ENCODE results near the gene JARID2.

The JARID2 gene

GRCh38 chr6:15361197-15361596 is 115.3 kb downstream of the JARID2 start:
- no peak for DNase-seq

DNA sequence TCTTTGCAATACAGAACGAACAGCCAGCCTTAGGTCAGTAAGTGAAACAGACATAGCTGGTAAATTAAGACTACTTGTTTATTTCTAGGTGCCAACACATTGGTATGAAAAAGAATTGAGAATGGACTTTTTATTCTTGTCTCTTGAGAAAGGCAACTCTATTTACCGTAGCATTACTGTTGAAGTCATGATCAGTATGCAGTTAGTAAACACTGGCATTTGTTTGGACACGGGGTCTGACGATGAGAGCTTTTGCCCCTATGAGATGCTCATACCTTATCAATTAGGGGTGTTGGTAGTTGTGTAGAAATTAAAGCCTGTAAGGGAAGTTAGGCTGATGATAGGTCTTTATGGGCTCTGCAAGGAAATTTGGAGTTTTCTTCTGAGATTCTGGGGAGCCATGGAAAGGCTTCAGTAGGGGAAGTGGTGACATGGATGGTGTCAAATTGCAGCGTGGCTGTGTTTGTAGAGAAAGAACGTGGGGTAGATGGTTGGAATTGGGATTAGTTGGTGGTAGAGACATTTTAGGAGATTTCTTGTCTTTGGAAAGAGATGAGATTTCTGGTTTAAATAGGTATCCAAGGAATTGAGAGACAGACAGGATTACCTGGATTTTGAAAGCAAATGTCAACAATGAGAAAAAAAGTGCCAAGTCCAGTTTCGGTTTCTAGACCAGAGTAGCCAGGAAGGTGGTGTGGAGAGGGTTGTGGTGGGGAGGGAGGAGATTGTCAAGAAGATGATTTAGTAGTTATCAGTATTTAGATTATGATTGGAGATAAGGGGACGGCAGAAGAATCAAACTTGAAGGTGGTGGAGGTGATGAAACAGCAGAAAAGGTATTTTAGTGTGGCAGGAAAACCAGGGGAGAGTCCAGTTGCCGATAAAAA is 116.6 kb downstream of the JARID2 start:
- no peak for DNase-seq

- no peak for DNase-seq
Measured at GRCh38 chr6:15363164-15363522, 117.3 kb downstream of the JARID2 start.

DNA sequence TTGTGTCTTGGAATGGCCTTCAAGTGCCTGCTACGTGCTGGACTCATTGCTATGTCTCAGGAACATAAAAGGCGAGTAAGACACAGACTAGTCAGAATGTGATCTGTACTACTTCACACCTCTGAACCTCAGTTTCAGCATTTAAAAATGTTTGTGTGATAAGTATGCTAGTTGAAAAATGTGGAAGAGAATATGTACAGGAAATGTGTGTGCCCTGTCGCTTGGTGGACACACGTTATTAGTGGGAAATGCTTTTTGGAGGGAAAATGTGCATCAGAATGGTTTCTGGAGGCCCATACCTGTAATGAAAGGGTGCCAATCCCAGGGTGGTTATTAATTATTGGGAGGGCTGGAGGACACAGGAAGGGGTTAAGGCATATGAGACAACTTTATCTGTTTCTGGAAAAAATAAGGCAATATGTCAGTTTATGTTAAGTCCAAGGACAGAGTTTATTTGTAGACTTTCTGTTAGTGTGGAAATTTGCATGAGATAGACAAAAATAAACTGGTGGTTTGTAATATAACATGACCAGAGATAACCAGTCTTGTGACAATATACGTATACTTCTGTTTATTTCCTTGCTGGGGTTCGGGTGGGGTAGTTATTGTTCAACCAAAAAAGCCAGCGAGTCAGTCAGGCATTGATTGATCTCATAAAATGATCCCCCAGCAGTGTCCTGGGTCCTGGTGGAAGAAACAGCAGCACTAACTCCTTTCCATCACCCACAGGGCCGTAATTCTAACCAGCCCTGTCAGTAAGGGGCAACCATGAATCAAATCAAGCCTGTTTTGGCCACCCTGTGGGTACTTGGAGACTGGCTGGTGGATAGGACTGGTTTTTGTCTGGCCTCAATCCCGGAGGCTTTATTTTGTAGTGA is 117.9 kb downstream of the JARID2 start:
- no peak for DNase-seq

DNA sequence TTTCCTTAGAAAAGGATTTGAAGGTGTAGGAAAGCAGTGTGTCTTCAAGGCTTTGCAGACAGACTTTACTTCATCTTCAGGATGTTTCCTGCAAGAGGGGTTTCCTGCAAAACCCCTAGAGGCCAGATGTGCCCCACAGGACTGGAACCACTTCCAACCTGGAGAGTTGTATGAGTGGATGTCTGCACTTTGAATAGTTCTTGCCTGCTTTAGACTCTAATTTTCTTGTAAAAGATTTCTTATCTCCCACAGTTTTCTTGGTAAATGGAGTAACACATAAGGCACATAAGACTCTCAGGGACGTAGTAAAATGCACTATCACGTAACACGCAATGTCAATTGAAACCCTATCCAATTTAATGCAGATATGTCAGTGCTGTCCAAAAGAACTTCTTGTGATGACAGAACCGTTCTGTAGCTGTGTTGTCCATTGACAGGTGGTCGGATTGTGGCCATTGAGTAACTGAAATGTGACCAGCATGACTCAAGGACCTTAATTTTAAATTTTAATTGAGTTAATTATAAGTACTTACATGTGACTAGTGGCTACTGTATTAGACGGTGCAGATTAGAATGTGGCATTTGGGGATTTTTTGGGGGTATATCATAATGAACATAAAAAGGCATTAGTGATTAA is 118.7 kb downstream of the JARID2 start:
- DNase-seq, result no peak

- peak; percentile 37 for DNase-seq
Measured at GRCh38 chr6:15365273-15365687, 119.4 kb downstream of the JARID2 start.

DNA sequence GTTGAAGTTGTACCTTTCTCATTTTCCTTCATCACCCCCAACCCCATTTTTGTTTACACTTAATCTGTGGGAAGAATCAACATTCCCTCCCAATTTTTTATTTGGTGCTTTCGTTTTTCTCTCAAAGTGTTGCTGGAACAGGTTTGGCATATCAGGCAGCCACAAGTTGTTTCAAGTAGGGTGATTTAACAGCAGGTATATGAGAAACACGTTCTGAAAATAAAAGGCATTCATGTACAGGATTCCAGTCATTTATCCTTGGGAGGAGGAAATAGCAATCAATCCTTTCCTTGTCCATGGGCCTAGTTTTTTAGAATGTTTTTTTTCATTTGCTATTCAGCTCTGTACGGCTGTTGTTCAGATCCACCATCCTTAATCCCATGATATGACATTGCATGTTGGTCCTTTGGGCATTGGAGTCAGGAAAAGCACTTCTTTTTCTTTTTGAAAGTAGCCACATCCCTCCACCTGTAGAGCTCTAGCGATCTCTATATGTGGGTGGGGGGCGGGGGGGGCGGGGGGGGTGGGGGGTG is 120.2 kb downstream of the JARID2 start:
- no peak for DNase-seq

DNA sequence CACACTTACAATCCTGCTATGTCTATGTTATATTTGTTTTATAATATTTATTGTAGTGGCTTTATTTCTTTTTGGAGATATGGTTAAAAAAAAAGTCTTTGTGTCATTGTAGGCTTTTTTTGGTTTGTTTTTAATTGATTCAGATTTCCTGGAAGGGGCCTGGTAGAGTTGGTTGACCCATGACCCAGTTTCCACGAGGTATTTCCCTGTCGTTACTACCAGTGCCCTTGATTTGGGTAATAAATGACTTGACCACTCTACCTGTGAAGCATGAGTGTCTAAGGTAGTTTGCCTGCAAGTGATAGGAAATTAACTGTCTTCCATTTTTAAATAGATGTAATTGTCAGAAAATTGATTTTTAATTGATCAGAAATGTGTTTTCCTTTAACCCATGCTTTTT is 121.0 kb downstream of the JARID2 start:
- no peak for DNase-seq

- no peak for DNase-seq
Measured at GRCh38 chr6:15368186-15368585, 122.3 kb downstream of the JARID2 start.

DNA sequence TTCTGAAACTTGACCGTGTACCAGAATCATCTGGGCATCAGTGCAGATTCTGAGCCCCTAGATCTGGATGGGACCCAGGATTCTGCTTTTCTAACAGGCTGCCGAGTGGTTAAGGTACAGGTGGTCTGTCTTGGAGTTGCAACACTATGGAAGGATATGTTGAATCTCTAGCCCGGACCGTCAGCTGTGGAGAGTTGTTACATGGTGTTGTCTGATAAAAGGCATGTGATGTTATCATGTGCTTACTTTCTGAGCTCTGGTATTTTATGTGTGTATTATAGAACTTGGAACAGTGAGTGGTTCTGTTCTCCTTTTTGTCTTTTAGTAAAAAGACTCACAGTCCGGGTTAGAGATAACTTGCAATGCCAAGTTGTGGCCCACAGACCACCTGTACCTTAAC is 123.0 kb downstream of the JARID2 start:
- no peak for DNase-seq

- DNase-seq, result no peak
Measured at GRCh38 chr6:15369838-15370237, 124.0 kb downstream of the JARID2 start.

GRCh38 chr6:15370733-15371671 is 125.1 kb downstream of the JARID2 start:
- DNase-seq, result no peak

GRCh38 chr6:15372932-15373331 is 127.1 kb downstream of the JARID2 start:
- DNase-seq, result no peak

DNA sequence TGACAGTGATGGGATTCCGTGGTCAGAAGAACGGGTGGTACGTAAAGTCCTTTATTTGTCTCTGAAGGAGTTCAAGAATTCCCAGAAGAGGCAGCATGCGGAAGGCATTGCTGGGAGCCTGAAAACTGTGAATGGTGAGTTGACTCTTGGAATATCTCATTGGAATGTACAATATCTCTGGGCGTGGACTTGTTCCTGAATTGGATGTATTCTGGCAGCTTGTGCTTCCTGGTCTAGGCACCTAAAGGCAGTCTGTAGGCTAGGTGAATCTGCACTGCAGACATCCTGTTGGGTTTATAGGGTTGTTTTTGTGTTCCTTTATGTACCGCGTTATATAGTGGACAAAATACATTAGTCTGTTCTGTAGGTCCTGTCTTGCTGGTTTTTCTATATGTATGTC is 128.2 kb downstream of the JARID2 start:
- no peak for DNase-seq

- no peak for DNase-seq
Measured at GRCh38 chr6:15375018-15375417, 129.1 kb downstream of the JARID2 start.

DNA sequence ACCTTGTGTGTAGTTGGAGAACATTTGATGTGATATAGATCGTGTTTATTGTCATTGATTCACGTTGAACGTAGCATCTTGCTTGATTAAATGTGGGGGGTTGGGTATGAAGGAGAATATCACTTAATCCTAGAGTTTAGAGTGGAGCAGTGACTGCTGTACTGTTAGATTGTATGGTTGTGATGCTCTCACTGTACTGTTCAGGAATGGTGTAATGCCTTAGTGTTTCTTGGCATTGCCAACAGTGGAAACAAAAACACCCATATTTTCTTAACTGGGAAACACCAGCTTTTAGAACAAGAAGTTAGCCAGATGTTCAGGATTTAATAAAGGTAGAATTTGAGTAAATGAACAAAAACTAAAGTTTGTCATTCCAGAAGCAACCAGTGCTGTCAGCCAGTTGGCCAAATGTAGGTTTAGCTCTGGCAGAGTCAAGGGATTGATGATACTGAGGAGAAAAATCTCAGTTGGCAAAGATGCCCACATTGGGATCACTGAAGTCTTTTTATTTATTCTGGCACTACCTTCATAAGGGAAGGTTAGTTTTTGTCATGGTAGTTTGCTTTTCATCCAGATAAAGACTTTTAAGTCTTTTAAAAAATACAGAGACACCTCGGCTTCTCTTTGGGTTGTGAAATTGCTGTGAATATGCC is 129.9 kb downstream of the JARID2 start:
- DNase-seq, result no peak

GRCh38 chr6:15376900-15377487 is 131.1 kb downstream of the JARID2 start:
- DNase-seq, result no peak

DNA sequence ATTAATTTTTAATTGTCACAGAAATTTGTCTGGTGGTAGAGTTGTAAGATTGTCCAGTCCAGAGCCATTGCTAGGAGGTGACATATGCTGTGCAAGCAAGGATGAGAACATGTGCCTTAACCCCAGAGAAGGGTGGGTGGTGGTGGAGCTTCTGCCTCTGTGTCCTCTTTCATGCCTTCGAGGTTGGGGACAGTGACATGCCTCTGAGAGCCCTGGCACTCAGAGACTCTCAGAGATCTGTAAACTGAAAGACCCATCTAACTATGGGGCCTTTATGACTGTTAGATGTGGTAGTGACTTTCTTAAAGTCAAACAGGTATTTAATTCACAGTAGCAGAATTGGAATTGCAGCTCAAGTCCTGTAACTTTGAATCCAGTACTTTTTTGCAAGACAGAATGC is 132.4 kb downstream of the JARID2 start:
- DNase-seq, result no peak

- DNase-seq, result no peak
Measured at GRCh38 chr6:15378866-15379265, 133.0 kb downstream of the JARID2 start.

DNA sequence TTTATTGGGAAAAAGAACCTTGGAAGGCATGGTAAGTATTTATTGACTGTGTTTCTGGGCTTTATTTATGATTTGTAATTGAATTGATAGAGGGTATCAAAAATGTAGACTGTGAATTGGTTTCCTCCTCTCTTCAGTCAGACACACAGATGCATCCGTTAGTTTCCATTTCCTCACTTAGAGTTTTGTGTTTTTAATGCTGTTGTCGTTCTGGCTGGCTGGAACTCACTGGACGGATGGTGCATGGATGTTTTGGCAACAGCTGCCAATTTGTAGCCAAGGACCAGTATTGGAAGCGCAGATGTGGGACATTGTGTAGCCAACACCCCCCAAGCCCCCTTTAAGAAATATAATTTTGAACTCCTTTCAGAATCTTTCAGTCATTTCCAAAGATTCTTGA is 134.5 kb downstream of the JARID2 start:
- no peak for DNase-seq

DNA sequence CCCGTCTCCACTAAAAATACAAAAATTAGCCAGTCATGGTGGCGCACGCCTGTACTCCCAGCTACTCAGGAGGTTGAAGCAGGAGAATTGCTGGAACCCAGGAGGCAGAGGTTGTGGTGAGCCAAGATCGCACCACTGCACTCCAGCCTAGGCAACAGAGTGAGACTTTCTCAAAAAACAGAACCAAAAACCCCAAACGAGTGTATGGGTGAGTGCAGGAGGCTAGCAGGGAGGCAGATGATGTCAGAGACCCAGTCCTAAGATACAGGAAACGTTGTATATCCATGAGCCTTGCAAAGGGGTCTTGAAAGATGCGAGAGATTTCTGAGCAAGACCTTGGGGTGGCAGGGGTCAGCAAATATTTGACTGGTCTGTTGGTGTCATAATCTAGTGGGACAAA is 136.2 kb downstream of the JARID2 start:
- DNase-seq, result no peak

Data from central memory CD4-positive, alpha-beta T cell (primary cell).